GM12801 (cell line): Measurements from ENCODE around the gene TRIM69.

ENCODE experiments used
- TF ChIP-seq, protein P1 (sequence below): IDR thresholded peaks from one replicate; pipeline ENCODE4 v1.5.1; 2011; ENCODE audit warnings: control low read depth; ENCODE audit not compliant: insufficient read length; ENCODE audit errors: extremely low read depth

TRIM69 gene, protein sequence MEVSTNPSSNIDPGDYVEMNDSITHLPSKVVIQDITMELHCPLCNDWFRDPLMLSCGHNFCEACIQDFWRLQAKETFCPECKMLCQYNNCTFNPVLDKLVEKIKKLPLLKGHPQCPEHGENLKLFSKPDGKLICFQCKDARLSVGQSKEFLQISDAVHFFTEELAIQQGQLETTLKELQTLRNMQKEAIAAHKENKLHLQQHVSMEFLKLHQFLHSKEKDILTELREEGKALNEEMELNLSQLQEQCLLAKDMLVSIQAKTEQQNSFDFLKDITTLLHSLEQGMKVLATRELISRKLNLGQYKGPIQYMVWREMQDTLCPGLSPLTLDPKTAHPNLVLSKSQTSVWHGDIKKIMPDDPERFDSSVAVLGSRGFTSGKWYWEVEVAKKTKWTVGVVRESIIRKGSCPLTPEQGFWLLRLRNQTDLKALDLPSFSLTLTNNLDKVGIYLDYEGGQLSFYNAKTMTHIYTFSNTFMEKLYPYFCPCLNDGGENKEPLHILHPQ

DNA sequence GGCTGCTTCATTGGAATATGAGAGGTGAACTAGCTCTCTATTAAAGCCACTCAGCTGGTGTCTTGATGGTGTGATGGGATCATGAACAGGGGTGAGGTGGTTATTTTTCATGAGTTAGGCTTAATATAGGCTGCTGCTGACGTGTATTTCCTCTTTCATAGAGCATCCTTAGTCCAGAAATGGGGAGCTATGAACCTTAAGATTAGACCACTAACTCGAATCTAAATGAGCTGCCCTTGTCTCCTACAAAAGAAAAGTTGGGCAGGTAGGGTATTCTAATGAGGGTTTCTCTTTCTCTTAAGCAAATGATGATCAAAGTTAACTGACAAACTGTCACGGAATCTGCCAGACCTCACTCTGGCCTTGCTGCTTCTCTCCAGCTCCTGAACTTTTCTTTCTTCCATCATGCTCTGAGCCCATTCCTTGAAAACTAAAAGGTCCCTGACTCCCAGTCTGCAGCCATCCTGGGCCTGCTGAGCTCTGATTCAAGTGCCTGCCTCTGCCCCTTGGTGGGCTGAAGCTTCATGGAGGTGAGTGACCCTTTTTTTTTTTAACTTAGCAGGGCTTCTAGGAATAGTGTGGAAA lies at the start of gene TRIM69:
TRIM69 (plus strand) TSS at position 348 of the 585 bp plus-strand sequence; CDS start at position 525, 177 bp downstream.
- TF ChIP-seq, protein P1, sequence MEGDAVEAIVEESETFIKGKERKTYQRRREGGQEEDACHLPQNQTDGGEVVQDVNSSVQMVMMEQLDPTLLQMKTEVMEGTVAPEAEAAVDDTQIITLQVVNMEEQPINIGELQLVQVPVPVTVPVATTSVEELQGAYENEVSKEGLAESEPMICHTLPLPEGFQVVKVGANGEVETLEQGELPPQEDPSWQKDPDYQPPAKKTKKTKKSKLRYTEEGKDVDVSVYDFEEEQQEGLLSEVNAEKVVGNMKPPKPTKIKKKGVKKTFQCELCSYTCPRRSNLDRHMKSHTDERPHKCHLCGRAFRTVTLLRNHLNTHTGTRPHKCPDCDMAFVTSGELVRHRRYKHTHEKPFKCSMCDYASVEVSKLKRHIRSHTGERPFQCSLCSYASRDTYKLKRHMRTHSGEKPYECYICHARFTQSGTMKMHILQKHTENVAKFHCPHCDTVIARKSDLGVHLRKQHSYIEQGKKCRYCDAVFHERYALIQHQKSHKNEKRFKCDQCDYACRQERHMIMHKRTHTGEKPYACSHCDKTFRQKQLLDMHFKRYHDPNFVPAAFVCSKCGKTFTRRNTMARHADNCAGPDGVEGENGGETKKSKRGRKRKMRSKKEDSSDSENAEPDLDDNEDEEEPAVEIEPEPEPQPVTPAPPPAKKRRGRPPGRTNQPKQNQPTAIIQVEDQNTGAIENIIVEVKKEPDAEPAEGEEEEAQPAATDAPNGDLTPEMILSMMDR, result no peak

DNA sequence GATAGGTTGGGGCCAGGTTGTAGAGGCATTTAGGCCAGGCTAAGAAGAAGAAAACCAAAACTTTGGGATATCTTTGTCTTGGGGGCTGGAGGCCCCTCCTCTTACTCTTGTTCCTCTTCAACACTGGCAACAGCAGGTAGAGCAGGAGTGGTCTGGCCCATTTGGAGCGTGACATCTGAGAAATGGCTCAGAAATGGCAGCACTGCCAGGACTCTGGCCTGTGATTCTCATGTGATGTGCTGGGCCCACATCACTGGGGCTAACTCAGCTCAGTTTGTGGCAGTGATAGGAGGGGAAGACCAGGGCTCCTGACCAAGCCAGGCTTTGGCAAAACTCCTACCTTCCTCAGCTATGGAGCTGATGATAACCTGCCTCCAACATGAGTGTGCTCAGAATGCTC lies 43.7 kb upstream of the TRIM69 start:
- TF ChIP-seq, protein P1, result no peak

- TF ChIP-seq, protein P1, result no peak
Observed at GRCh38 chr15:44694416-44694815, 41.9 kb upstream of the TRIM69 start.

GRCh38 chr15:44695294-44695693 lies 41.0 kb upstream of the TRIM69 start:
- TF ChIP-seq, protein P1, result no peak

DNA sequence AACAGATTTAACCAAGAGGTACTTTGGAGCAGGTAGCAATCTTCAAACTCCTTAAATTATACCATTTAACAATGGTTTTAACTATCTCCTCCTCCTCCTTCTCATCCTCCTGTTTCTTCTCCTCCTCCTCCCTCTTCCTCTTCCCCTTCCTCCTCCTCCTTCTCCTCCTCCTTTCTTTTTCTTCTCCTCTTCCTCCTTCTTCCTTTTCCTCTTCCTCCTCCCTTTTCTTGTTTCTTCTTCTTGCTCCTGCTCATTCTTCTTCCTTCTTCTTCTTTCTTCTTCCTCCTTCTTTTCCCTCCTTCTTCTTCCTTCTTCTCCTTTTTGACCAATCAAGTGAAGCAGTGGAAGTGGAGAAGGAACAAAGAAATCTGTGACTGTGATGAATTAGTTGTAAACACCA lies 39.3 kb upstream of the TRIM69 start:
- TF ChIP-seq, protein P1, result no peak

DNA sequence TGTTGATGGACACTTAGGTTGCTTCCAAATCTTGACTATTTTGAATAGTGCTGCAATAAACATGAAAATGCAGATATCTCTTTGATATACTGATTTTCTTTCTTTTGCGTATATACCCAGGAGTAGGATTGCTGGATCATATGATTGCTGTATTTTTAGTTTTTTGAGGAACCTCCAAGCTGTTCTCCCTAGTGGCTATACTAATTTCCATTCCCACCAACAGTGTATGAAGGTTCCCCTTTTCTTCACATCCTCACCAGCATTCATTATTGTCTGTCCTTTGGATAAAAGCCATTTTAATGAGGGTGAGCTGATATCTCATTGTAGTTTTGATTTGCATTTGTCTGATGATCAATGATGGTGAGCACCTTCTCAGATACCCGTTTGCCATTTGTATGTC lies 37.7 kb upstream of the TRIM69 start:
- TF ChIP-seq, protein P1, result no peak

- TF ChIP-seq, protein P1, result no peak
Observed at GRCh38 chr15:44705986-44706385, 30.3 kb upstream of the TRIM69 start.
